ENCODE measurements around the gene CORO1C. TPM values are rescaled to one million over a fixed set of nuclear protein-coding genes. Genes with fewer than 3 reads are reported as not detected.
"Not testable (repeated sequence)": the region's sequence is repeated elsewhere in the genome, so short reads cannot be mapped to it uniquely, and the experiment has no call there.

Gene CORO1C
- total and polyA plus RNA-seq, 4 experiments from 2014 or later = 8.0 to 12.6 (median 11.1) TPM

DNA sequence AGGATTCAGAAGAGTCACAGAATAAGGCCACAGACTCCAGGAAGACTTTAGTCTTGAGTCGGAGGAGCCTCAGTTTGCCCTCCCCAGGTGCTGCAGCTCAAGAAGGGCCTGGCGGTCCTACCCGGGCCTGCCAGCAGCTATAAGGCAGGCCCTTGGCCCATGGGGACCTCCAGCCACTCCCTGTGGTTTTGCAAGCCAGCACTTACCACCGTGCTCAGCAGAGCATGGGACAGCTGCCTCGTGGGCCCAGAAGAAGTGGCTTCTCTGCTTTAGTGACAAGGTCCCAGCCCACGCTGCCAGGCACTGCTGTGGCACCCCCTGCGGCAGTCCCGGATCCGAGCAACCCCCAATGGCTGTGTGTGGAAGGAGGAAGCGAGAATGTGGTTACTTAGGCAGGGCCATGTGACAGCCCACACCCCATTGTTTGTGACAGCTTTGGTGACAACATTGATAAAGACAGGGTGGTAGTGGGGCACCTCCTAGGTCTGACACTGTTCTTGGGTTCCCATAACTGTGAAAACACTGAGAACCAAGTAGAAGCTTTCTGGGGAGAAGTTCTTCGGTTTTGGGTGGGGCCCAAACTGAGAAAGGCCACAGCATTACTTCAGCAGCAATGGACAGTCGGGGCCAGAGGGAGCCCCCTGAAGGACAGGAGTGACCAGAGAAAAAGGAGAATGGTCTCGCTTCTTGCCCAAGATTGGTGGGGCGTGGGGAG, 97.6 kb downstream of the CORO1C start, which contains the start of gene SELPLG:
Gene SELPLG (minus strand): TSS at position 361 of the 715 bp plus-strand sequence. CDS start 9,587 bp downstream, outside the sequence.
- peaks cover 5% of the 10 kb centered on the region for H3K36me3 ChIP-seq (ENCODE audit: insufficient read depth, low read length)
- H3K9me3 Mint-ChIP-seq = peaks cover 0 to 4% (median 0%) of the 10 kb centered on the region in 8 donors
- intact Hi-C loops (cut with micrococcal nuclease) = loop anchor here (1.0 to 10.0 kb wide), 7 partner anchors 14 to 461 kb away; partner anchors contain the start of genes ALKBH2, CORO1C, FICD and SSH1
- peak within 1 kb of the TSS; percentile 99 to 100 (median 100) for H3K27ac Mint-ChIP-seq
- peak; percentile 91 to 97 (median 94) for DNase-seq
- H3K4me3 ChIP-seq (ENCODE audit: low read length in 2 of 2) = peak within 1 kb of the TSS; percentile 92 to 95
- H3K27ac ChIP-seq (ENCODE audit: low read depth, low read length) = peak within 1 kb of the TSS; percentile 92
- peaks cover 23 to 35% of the 10 kb centered on the region in 2 donors for H3K36me3 Mint-ChIP-seq
- peaks cover 40 to 84% (median 54%) of the 10 kb centered on the region in 4 donors for H3K4me1 Mint-ChIP-seq
- no peaks in the 10 kb centered on the region for H3K27me3 Mint-ChIP-seq
- CTCF ChIA-PET (ENCODE audit: partially characterized antibody) = interaction anchor here (0.6 to 17.5 kb wide), 10 partner anchors 13 to 170 kb away, joined by 4 to 463 read pairs (median 19); no protein-coding TSS in a partner anchor
- peak within 1 kb of the TSS; percentile 94 to 100 (median 99) for H3K4me3 Mint-ChIP-seq
- POLR2A ChIA-PET (ENCODE audit: partially characterized antibody) = interaction anchor here (0.8 to 11.1 kb wide), 16 partner anchors 8 to 224 kb away, joined by 3 to 310 read pairs (median 6); partner anchors contain the start of genes ISCU, SART3 and SSH1
- no peaks in the 10 kb centered on the region for H3K9me3 ChIP-seq (ENCODE audit: control insufficient read depth in 1 of 2, low read length in 2 of 2)
- H3K4me1 ChIP-seq (ENCODE audit: insufficient read depth, low read length) = peaks cover 65% of the 10 kb centered on the region
- H3K27me3 ChIP-seq (ENCODE audit: insufficient read depth, low read length) = no peaks in the 10 kb centered on the region

GRCh38 chr12:108633081-108633533, 98.2 kb downstream of the CORO1C start:
- peaks cover 43 to 90% (median 59%) of the 10 kb centered on the region in 4 donors for H3K4me1 Mint-ChIP-seq
- peaks cover 29 to 40% of the 10 kb centered on the region in 2 donors for H3K36me3 Mint-ChIP-seq
- H3K27ac Mint-ChIP-seq = peak overlapping the region; percentile 99 to 100 (median 100)
- Histone ChIP-seq H3K9me3 (ENCODE audit: control insufficient read depth in 1 of 2, low read length in 2 of 2) (no peaks in the 10 kb centered on the region), H3K27me3 (ENCODE audit: insufficient read depth, low read length) (no peaks in the 10 kb centered on the region), H3K4me1 (ENCODE audit: insufficient read depth, low read length) (peaks cover 71% of the 10 kb centered on the region), H3K36me3 (ENCODE audit: insufficient read depth, low read length) (peaks cover 5% of the 10 kb centered on the region), H3K4me3 (ENCODE audit: low read length in 2 of 2) (peak overlapping the region; percentile 92 to 95), H3K27ac (ENCODE audit: low read depth, low read length) (peak overlapping the region; percentile 92)
- H3K9me3 Mint-ChIP-seq = peaks cover 0 to 4% (median 0%) of the 10 kb centered on the region in 8 donors
- ChIA-PET POLR2A (ENCODE audit: partially characterized antibody) (interaction anchor here (0.9 to 11.1 kb wide), 15 partner anchors 8 to 225 kb away, joined by 3 to 310 read pairs (median 7); partner anchors contain the start of genes ISCU, SART3 and SSH1), CTCF (ENCODE audit: partially characterized antibody) (interaction anchor here (0.6 to 17.5 kb wide), 11 partner anchors 14 to 171 kb away, joined by 4 to 463 read pairs (median 9); partner anchors contain the start of gene SART3)
- peak overlapping the region; percentile 94 to 100 (median 99) for H3K4me3 Mint-ChIP-seq
- H3K27me3 Mint-ChIP-seq = no peaks in the 10 kb centered on the region
- DNase-seq = no peak
- intact Hi-C loops (cut with micrococcal nuclease) = loop anchor here (1.0 to 10.0 kb wide), 7 partner anchors 14 to 462 kb away; partner anchors contain the start of genes ALKBH2, CORO1C, FICD and SSH1

DNA sequence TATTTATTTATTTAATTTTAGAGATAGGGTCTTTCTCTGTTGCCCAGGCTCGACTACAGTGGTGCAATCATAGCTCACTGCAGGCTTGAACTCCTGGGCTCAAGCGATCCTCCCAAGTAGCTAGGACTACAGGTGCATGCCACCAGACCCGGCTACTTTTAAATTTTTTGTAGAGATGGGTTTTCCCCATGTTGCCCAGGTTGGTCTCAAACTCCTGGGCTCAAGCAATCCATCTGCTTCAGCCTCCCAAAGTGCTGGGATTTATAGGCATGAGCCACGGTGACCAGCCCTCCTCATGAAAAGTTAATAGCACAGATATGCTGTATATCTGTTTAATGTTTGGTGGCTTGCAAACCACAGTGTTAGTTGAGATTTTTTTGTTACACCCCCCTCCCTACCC, 100.1 kb downstream of the CORO1C start:
- Mint-ChIP-seq H3K4me1 (peaks cover 49 to 88% (median 61%) of the 10 kb centered on the region in 4 donors), H3K36me3 (peaks cover 36 to 50% of the 10 kb centered on the region in 2 donors), H3K27ac (peak overlapping the region; percentile 98 to 100 (median 100)), H3K4me3 (peak overlapping the region; percentile 94 to 100 (median 99))
- peaks cover 77% of the 10 kb centered on the region for H3K4me1 ChIP-seq (ENCODE audit: insufficient read depth, low read length)
- intact Hi-C loops (cut with micrococcal nuclease) = loop anchor here (10.0 kb wide), 1 partner anchor 464 kb away; the partner anchor contains the start of genes ALKBH2 and UNG
- H3K27me3 ChIP-seq (ENCODE audit: insufficient read depth, low read length); H3K9me3 ChIP-seq (ENCODE audit: control insufficient read depth in 1 of 2, low read length in 2 of 2); H3K27me3 Mint-ChIP-seq; H3K9me3 Mint-ChIP-seq; DNase-seq: not testable (repeated sequence)
- H3K4me3 ChIP-seq (ENCODE audit: low read length in 2 of 2) = peak overlapping the region; percentile 85 to 92
- ChIA-PET CTCF (ENCODE audit: partially characterized antibody) (interaction anchor here (1.2 to 17.5 kb wide), 9 partner anchors 15 to 206 kb away, joined by 3 to 463 read pairs (median 10); partner anchors contain the start of gene ISCU), POLR2A (ENCODE audit: partially characterized antibody) (interaction anchor here (0.5 to 11.1 kb wide), 7 partner anchors 11 to 423 kb away, joined by 3 to 310 read pairs (median 6); partner anchors contain the start of genes ISCU and SART3)
- H3K27ac ChIP-seq (ENCODE audit: low read depth, low read length) = peak overlapping the region; percentile 92
- peaks cover 18% of the 10 kb centered on the region for H3K36me3 ChIP-seq (ENCODE audit: insufficient read depth, low read length)

DNA sequence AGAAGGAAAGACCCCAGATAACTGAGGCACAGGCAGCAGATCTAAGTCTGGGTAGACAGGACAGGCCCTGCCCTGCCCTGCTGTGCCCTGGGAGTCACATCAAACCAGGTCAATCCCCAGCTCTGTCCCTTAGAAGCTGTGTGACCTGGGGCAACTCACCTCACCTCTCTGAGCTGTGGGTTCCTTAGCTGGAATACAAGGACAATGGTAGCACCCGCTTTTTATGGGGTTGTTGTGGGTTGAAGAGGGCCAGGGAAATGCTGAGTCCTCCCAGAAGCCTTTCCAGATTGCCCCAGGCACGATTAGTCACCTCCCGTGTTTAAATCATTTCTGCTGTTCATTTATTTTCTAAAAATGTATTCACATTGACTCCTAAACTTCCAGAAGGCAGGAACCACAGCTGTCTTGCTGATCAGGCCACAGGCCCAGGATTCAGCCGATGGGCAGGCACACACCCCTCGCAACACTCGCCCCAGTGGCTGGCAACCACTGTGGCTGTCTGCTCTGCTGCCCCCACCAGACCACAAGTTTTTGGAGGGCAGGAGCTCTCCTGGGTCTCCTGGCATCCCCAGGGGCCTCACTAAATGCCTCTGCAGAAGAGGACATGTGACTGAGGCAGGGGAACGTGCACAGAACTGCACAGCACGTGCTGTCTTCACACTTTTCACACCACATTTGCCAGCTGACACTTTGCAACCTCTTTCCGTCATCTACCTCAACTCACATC, 100.7 kb downstream of the CORO1C start:
- Histone ChIP-seq H3K27me3 (ENCODE audit: insufficient read depth, low read length) (no peaks in the 10 kb centered on the region), H3K4me1 (ENCODE audit: insufficient read depth, low read length) (peaks cover 77% of the 10 kb centered on the region), H3K4me3 (ENCODE audit: low read length in 2 of 2) (peak overlapping the region; percentile 85 to 92), H3K27ac (ENCODE audit: low read depth, low read length) (peak overlapping the region; percentile 92), H3K9me3 (ENCODE audit: control insufficient read depth in 1 of 2, low read length in 2 of 2) (no peaks in the 10 kb centered on the region), H3K36me3 (ENCODE audit: insufficient read depth, low read length) (peaks cover 24% of the 10 kb centered on the region)
- Mint-ChIP-seq H3K27ac (peak overlapping the region; percentile 94 to 100 (median 99)), H3K27me3 (no peaks in the 10 kb centered on the region), H3K4me3 (peak overlapping the region; percentile 94 to 100 (median 99)), H3K36me3 (peaks cover 38 to 52% of the 10 kb centered on the region in 2 donors), H3K4me1 (peaks cover 45 to 86% (median 59%) of the 10 kb centered on the region in 4 donors), H3K9me3 (peaks cover 0 to 4% (median 0%) of the 10 kb centered on the region in 8 donors)
- ChIA-PET POLR2A (ENCODE audit: partially characterized antibody) (interaction anchor here (8.2 to 11.1 kb wide), 3 partner anchors 11 to 64 kb away, joined by 48 to 310 read pairs (median 245); partner anchors contain the start of genes ISCU and SART3), CTCF (ENCODE audit: partially characterized antibody) (interaction anchor here (1.2 to 17.5 kb wide), 8 partner anchors 14 to 207 kb away, joined by 3 to 463 read pairs (median 30); partner anchors contain the start of gene ISCU)
- DNase-seq = peak in 3 of 5 donors; percentile 29 to 67 (median 30)
- intact Hi-C loops (cut with micrococcal nuclease) = loop anchor here (10.0 kb wide), 1 partner anchor 464 kb away; the partner anchor contains the start of genes ALKBH2 and UNG

GRCh38 chr12:108629824-108630476, 101.4 kb downstream of the CORO1C start:
- Histone ChIP-seq H3K27me3 (ENCODE audit: insufficient read depth, low read length) (no peaks in the 10 kb centered on the region), H3K36me3 (ENCODE audit: insufficient read depth, low read length) (peaks cover 31% of the 10 kb centered on the region), H3K9me3 (ENCODE audit: control insufficient read depth in 1 of 2, low read length in 2 of 2) (no peaks in the 10 kb centered on the region), H3K4me3 (ENCODE audit: low read length in 2 of 2) (peak overlapping the region; percentile 65 to 92), H3K27ac (ENCODE audit: low read depth, low read length) (peak overlapping the region; percentile 92), H3K4me1 (ENCODE audit: insufficient read depth, low read length) (peaks cover 77% of the 10 kb centered on the region)
- intact Hi-C loops (cut with micrococcal nuclease) = loop anchor here (10.0 kb wide), 1 partner anchor 465 kb away; the partner anchor contains the start of genes ALKBH2 and UNG
- peaks cover 45 to 59% of the 10 kb centered on the region in 2 donors for H3K36me3 Mint-ChIP-seq
- no peaks in the 10 kb centered on the region for H3K27me3 Mint-ChIP-seq
- H3K4me1 Mint-ChIP-seq = peaks cover 47 to 86% (median 60%) of the 10 kb centered on the region in 4 donors
- DNase-seq = peak; percentile 62 to 92 (median 67)
- CTCF ChIA-PET (ENCODE audit: partially characterized antibody) = interaction anchor here (0.7 to 17.5 kb wide), 8 partner anchors 13 to 174 kb away, joined by 3 to 463 read pairs (median 30); partner anchors contain the start of gene ISCU
- peak overlapping the region; percentile 94 to 100 (median 99) for H3K27ac Mint-ChIP-seq
- POLR2A ChIA-PET (ENCODE audit: partially characterized antibody) = interaction anchor here (0.7 to 11.1 kb wide), 5 partner anchors 10 to 423 kb away, joined by 3 to 310 read pairs (median 48); partner anchors contain the start of genes ISCU, SART3 and USP30
- peaks cover 0 to 4% (median 0%) of the 10 kb centered on the region in 8 donors for H3K9me3 Mint-ChIP-seq
- H3K4me3 Mint-ChIP-seq = peak overlapping the region; percentile 94 to 100 (median 99)
